Left colon (tissue), 2 donors: ENCODE measurements around the gene FRS3. TPM values are rescaled to one million over a fixed set of nuclear protein-coding genes. Genes with fewer than 3 reads are reported as not detected.

ENCODE experiments used
- ATAC-seq: fragments of 200-7000 bp; cut with Tn5 transposase; one replicate; pipeline ENCODE4 v1.9.1; 2020; ENCODE audit warnings: mild to moderate bottlenecking, moderate library complexity
- DNase-seq, 2 donors: peaks; one replicate each; pipeline ENCODE4 v3.0.0-alpha.2; 2020
- intact Hi-C, 2 donors: fragments of 100-400 bp; cut with DNase I in 1 of 2; cut with micrococcal nuclease in 1 of 2; formaldehyde crosslinking; loops; one replicate each; pipeline versions ENCODE4 v1.11.2 to v1.14.0; 2022; cut with DNase I, micrococcal nuclease
- total RNA-seq, 2 donors: library from RNA; stranded (reverse); fragmentation: NEBNext Ultra II Directional; extraction: Animal tissue kit (Norgen Biotek cat#: 25700); gene quantifications; one replicate each; pipeline ENCODE4 v1.2.1, GENCODE V29; 2021
- donor health status: DM: no; HTN: no; CAD: no.
- donor health status: DM: yes; HTN: yes; CAD: no.

The FRS3 gene
- total RNA-seq, 2 donors from 2014 or later = 3.3 to 4.4 TPM

- intact Hi-C loops = no loop called here
- no peak for DNase-seq
- no peak for ATAC-seq
Measured at GRCh38 chr6:41796474-41796873, 16.8 kb upstream of the FRS3 start.

DNA sequence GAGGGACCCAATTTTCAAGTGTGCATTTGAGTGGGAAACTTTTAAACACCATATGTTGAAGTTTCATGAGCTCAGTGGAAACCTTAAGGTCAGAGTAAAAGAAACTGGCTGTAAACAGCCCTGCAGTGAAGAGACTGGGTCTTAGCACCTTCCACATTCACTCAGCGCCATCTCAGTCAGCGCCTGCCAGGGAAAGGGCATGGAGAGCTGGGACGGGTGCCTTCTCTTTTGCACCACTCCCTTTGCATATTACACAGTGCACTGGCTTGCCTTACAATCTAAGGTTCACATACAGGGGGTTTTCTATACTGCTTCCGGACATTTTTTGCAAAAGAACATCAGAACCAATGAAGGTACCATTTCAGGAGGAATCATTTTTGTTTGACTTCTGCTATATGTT lies 12.3 kb upstream of the FRS3 start:
- DNase-seq (no peak), ATAC-seq (no peak)
- intact Hi-C loops = no loop called here

DNA sequence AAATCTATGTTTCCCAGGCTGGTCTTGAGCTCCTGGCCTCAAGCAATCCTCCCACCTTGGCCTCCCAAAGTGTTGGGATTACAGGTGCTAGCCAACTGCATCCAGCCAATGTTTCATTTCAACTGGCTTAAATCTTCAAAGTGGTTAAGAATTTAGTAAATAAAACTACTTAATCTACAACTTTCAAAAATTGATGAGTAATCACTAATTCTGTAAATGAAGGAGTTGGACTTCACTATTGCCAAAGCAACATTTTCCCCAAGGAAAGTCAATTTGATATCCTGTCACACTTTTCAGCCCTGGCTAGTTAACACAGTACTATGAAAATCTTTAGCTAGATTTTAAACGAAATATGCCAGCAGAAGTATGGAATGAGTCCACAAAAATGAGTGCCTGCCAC lies 11.6 kb upstream of the FRS3 start:
- DNase-seq (no peak), ATAC-seq (no peak)
- intact Hi-C loops = no loop called here

DNA sequence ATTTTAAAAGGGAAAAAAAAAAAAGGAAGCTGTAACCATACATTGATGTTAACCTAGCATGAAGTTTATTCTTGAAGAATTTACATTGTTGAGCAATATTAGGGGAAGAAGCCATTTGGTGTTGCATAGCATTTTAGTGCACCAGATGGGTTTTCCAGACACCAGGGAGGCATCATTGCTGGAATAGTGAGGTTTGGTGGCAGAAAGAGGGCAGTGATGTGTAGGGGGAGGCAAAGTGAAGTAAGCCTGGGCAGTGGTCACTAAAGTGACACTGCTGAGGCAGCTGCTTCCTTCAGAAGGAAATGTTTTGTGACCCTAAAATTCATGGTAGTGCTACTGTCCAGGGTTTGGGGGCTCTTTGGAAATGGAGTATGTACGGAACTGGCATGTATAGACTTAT lies 10.3 kb upstream of the FRS3 start:
- DNase-seq (no peak), ATAC-seq (no peak)
- intact Hi-C loops = no loop called here

GRCh38 chr6:41789390-41789724 lies 9.7 kb upstream of the FRS3 start:
- intact Hi-C loops = loop anchor here (5.0 to 10.0 kb wide), 2 partner anchors 133 to 255 kb away; partner anchors contain the start of genes BYSL (in 1 of the 2) and MED20 (in 1 of the 2)
- no peak for ATAC-seq
- DNase-seq = no peak

GRCh38 chr6:41787219-41787917 lies 7.7 kb upstream of the FRS3 start, which contains the start of gene TOMM6:
Gene TOMM6 (plus strand): TSS chr6:41787694. CDS start chr6:41787698, 4 bp downstream.
- intact Hi-C loops = loop anchor here (5.0 to 10.0 kb wide), 2 partner anchors 135 to 257 kb away; partner anchors contain the start of genes BYSL (in 1 of the 2) and MED20 (in 1 of the 2)
- ATAC-seq = peak; percentile 84

GRCh38 chr6:41786451-41787218 lies 6.9 kb upstream of the FRS3 start:
- intact Hi-C loops = loop anchor here (5.0 to 10.0 kb wide), 2 partner anchors 136 to 258 kb away; partner anchors contain the start of genes BYSL (in 1 of the 2) and MED20 (in 1 of the 2)
- ATAC-seq (peak; percentile 82), DNase-seq (peak; percentile 83 to 92)

More at GRCh38 chr6:41787219-41787917, 7.7 kb upstream of the FRS3 start, which contains the start of gene TOMM6:
- DNase-seq = peak; percentile 95 to 97

GRCh38 chr6:41785689-41786450 lies 6.2 kb upstream of the FRS3 start:
- intact Hi-C loops = loop anchor here (5.0 to 10.0 kb wide), 2 partner anchors 136 to 259 kb away; partner anchors contain the start of genes BYSL (in 1 of the 2) and MED20 (in 1 of the 2)
- ATAC-seq (no peak), DNase-seq (peak in 1 of 2 donors; percentile 39)

DNA sequence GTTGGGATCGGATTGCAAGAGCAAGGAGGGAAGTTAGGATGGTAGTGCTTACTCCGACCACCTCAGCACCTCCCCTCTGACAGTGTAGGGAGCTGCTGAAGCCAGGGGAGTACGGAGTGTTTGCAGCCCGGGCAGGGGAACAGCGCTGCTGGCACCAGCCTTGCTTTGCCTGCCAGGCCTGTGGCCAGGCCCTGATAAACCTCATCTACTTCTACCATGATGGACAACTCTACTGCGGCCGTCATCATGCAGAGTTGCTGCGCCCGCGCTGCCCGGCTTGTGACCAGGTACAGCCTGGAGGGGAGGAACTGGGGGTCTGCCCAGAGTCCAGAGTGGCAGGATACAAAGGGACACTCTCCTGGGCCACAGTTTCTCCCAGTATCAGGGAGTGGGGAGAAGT lies 5.6 kb upstream of the FRS3 start:
- DNase-seq = no peak
- intact Hi-C loops = loop anchor here (5.0 to 10.0 kb wide), 2 partner anchors 137 to 260 kb away; partner anchors contain the start of genes BYSL (in 1 of the 2) and MED20 (in 1 of the 2)
- no peak for ATAC-seq

- no peak for ATAC-seq
- intact Hi-C loops = loop anchor here (5.0 to 10.0 kb wide), 3 partner anchors 138 to 263 kb away; partner anchors contain the start of genes BYSL (in 1 of the 2) and MED20 (in 1 of the 2)
Measured at GRCh38 chr6:41784581-41785171, 5.0 kb upstream of the FRS3 start.

DNA sequence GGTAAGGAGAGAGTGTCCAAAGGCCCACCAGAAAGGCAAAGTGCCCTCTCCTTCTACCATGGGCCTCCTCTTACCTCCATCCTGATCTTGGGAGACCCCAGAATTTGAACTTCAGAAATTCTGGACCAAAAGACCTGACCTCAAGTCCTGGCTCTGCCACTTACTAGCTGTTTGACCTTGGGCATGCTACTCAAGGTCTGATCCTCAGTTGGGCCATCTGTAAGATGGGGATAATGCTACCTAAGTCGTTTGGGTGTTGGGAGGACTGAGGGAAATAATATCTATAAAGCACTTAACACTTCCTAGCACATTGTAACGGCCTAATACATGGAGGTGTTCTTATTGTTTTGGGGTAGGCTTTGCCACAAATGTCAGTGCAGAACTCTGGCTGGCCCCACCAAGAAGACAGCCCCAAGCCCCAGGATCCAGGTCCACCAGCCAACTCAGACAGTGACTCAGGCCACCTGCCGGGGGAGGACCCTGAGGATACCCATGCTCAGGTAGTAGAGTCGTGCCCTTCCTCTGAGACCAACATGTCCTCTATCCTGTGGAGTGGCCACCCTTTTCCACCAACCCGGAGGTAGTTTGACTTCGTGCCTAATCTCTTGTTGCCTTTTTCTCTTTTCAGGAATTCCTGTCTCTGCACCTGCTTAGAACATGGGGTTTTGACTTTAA lies 3.5 kb upstream of the FRS3 start:
- no peak for DNase-seq
- no peak for ATAC-seq
- intact Hi-C loops = loop anchor here (5.0 to 10.0 kb wide), 2 partner anchors 262 to 264 kb away; no protein-coding TSS in a partner anchor

More at GRCh38 chr6:41784581-41785171, 5.0 kb upstream of the FRS3 start:
- DNase-seq = no peak

DNA sequence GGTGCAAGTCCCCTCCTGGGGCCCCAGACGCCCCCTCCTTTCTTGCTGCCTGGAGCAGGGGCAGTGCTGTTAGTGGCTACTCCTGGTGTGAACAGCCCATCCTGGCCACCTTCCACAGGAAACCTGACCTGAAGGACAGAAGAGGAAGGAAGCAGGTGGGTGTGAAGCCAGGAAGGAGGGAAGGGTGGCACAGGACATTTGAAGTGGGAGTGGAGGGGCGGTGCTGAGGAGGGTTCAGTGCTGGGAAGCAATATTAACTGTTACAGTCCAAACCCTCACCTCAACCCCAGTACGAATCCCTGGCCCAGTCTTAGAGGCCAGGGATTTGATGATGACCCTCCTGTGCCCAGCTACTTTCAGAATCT lies 1.6 kb upstream of the FRS3 start:
- intact Hi-C loops = loop anchor here (5.0 to 10.0 kb wide), 2 partner anchors 263 to 266 kb away; no protein-coding TSS in a partner anchor
- ATAC-seq (peak; percentile 33), DNase-seq (peak; percentile 55 to 76)

DNA sequence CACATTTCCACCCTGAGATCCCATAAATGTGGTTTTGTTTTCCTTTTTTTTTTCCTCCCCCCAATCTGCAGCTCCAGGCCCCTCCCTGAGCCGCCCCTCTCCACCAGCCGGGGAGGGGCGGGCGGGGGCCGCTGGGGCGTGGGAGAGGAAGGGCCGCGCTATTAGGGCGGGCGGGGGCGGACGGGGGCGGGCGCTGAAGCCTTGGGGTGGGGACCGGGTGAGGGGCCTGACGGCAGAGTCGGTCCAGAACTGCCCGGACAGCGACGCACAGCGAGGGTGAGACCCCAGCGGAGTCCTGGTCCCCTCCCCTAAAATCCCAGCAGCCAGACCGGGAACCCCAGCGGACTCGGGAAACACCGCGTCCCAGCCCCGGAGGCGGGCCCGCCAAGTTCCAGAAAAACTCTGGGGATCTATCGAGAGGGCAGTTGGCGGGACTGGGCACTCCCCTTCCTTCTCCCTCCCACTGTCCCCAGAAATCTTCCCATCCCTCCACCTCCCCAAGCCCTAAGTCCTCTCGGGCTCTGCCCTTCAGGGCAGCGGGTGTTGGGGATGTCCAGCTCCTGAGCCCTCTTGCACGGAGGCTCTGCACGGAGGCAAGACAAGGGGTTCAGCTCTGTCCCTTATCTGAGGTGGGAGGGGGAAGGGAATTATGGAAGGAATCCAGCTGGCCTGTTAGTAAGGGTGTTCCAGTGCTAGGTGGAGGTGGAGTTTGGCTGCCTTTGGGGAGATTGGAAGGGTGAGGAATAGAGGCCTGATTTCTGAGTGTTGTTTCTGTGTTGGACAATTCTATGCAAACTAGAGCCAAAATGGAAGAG lies 1.1 kb upstream of the FRS3 start, which contains the start of gene PRICKLE4:
TSS of gene PRICKLE4 (plus strand) at position 232 of the 815 bp plus-strand sequence. CDS start 2,692 bp downstream, outside the sequence.
- ATAC-seq (peak; percentile 49), DNase-seq (peak; percentile 57 to 60)
- intact Hi-C loops = loop anchor here (5.0 to 10.0 kb wide), 2 partner anchors 264 to 267 kb away; no protein-coding TSS in a partner anchor

GRCh38 chr6:41779336-41779735 lies 364 bp downstream of the FRS3 start:
- ATAC-seq = no peak
- DNase-seq = no peak
- intact Hi-C loops = no loop called here

GRCh38 chr6:41778895-41779294 lies 805 bp downstream of the FRS3 start:
- DNase-seq = peak in 1 of 2 donors; percentile 15
- no peak for ATAC-seq
- intact Hi-C loops = no loop called here

DNA sequence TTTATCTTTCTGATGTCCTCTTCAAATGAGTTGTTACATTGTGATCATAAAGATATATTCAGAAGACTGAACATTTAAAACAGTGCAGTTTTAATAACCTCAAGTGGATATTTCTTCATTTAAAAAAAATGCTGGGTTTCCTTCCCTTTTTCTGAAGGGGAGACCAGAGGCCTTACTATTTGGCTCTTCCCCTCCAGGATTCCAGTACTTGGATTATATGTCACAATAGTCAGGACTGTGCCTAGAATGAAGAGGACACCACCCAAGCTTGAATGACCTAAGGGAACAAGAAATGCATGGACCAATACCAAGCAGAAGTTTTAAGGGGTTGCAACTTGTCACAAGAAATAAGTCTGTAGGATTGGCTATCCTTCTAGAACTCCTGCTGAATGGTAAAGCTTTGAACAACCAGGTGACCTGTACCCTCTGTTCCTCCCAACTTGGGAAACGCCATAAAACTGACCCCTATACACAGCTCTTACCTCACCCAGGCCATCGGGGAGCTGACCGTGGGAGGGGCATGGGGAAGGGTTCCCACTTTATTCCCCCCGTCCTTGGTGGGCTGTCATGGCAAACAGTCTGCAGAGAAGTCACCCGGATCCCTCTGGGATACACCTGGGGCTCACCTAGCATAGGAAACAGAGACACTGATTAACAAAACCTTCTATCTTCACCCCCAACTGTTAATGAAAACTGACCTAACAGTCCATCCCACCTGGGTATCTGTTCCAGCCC lies 2.0 kb downstream of the FRS3 start:
- intact Hi-C loops = no loop called here
- DNase-seq = no peak
- no peak for ATAC-seq
